GM12878 (cell line): ENCODE data around the gene GARS1. TPM values are rescaled to one million over a fixed set of nuclear protein-coding genes. Genes with fewer than 3 reads are reported as not detected.

Experiments used
- ATAC-seq: fragments of 200-7000 bp; cut with Tn5 transposase; 3 replicates; pipeline ENCODE4 v1.9.1; 2020; ENCODE audit warnings: mild to moderate bottlenecking, moderate library complexity
- BruUV-seq: library from RNA; stranded (reverse); fragments of 400-500 nt; replicated peaks from 2 replicates; lab custom pipeline; 2021; lab: Mats Ljungman, UMichigan
- CTCF ChIA-PET: fragments of 300-600 bp; sonication (Branson Sonifier 250); formaldehyde crosslinking; extraction: SDS; loops from one replicate; lab custom pipeline; 2021; ENCODE audit warnings: inconsistent platforms; lab: Yijun Ruan, JAX
- POLR2A ChIA-PET: fragments of 350-600 bp; formaldehyde crosslinking; extraction: SDS; loops from one replicate; lab custom pipeline; 2021; ENCODE audit warnings: inconsistent platforms; lab: Charles Lee
- RAD21 ChIA-PET: fragments of 300-600 bp; sonication (Branson Sonifier 250); formaldehyde crosslinking; loops from one replicate; lab custom pipeline; 2023; ENCODE audit warnings: antibody characterized with exemption; ENCODE audit not compliant: unreplicated experiment; lab: Charles Lee
- SMC1A ChIA-PET: fragments of 300-600 bp; sonication (Branson Sonifier 250); formaldehyde crosslinking; loops from one replicate; lab custom pipeline; 2023; ENCODE audit not compliant: unreplicated experiment, uncharacterized antibody; lab: Charles Lee
- DNase-seq: peaks from one replicate; pipeline ENCODE4 v3.0.0-alpha.2; 2011; ENCODE audit warnings: low read depth, low spot score
- FAIRE-seq: peaks from 3 replicates; lab custom pipeline; 2011; peaks lifted over from hg19 to GRCh38; lab: Jason Lieb, UNC
- H2AFZ ChIP-seq: 2 replicates; pipeline ENCODE4 v1.6.0; 2011; ENCODE audit warnings: low read depth, low read length, control low read depth; ENCODE audit not compliant: control insufficient read depth
- H3K27ac ChIP-seq: 2 replicates; pipeline ENCODE4 v1.5.1; 2011; ENCODE audit warnings: control low read depth; ENCODE audit not compliant: control insufficient read depth, insufficient read depth
- H3K27me3 ChIP-seq, 2 experiments: replicated peaks in 1 of 2; 2 replicates each; pipeline versions ENCODE4 v1.6.0 to v1.6.1; 2011; ENCODE audit warnings: low read length in 1 of 2; ENCODE audit not compliant: control insufficient read depth in 2 of 2, insufficient read depth in 2 of 2
- H3K36me3 ChIP-seq, 2 experiments: 2 replicates each; pipeline ENCODE4 v1.5.1; 2011; ENCODE audit warnings: low read length in 1 of 2; ENCODE audit not compliant: control insufficient read depth in 2 of 2, insufficient read depth in 2 of 2
- H3K4me1 ChIP-seq: 2 replicates; pipeline ENCODE4 v1.6.1; 2011; ENCODE audit warnings: mild to moderate bottlenecking, low read length, moderate library complexity, mixed read lengths; ENCODE audit not compliant: control insufficient read depth, insufficient read depth
- H3K4me2 ChIP-seq: 2 replicates; pipeline ENCODE4 v1.6.0; 2011; ENCODE audit warnings: control low read depth; ENCODE audit not compliant: control insufficient read depth, insufficient read depth
- H3K4me3 ChIP-seq: fragments of 200-600 bp; sonication (generic); 2 replicates; pipeline ENCODE4 v1.5.1; 2016
- H3K79me2 ChIP-seq: 2 replicates; pipeline ENCODE4 v1.6.0; 2011; ENCODE audit warnings: low read length; ENCODE audit not compliant: control insufficient read depth, insufficient read depth
- H3K9ac ChIP-seq: 2 replicates; pipeline ENCODE4 v1.8.0; 2011; ENCODE audit warnings: low read length, control low read depth, mixed read lengths; ENCODE audit not compliant: control insufficient read depth, insufficient read depth
- H3K9me3 ChIP-seq: replicated peaks from 3 replicates; pipeline ENCODE4 v1.5.1; 2011; ENCODE audit warnings: mild to moderate bottlenecking, low read length; ENCODE audit not compliant: control insufficient read depth, insufficient read depth
- H4K20me1 ChIP-seq: 2 replicates; pipeline ENCODE4 v1.6.0; 2011; ENCODE audit not compliant: control insufficient read depth, insufficient read depth
- BACH1 ChIP-seq: fragments of 450-650 bp; IDR thresholded peaks from 2 replicates; pipeline ENCODE4 v1.6.1; 2017; ENCODE audit warnings: mild to moderate bottlenecking, borderline replicate concordance
- E4F1 ChIP-seq: fragments of 450-650 bp; IDR thresholded peaks from 2 replicates; pipeline ENCODE4 v1.6.1; 2018; ENCODE audit warnings: borderline replicate concordance, mild to moderate bottlenecking; ENCODE audit not compliant: partially characterized antibody
- EP300 ChIP-seq, 2 experiments: fragments of 150-350 bp in 1 of 2; IDR thresholded peaks; 2 replicates each; pipeline ENCODE4 v1.6.1; 2011 to 2012; ENCODE audit warnings: low read depth in 2 of 2, low read length in 2 of 2, borderline replicate concordance in 1 of 2, improper control_type of control experiment in 1 of 2, inconsistent platforms in 1 of 2; ENCODE audit not compliant: control insufficient read depth in 1 of 2
- JUND ChIP-seq: IDR thresholded peaks from 2 replicates; pipeline ENCODE4 v1.6.1; 2012; ENCODE audit warnings: low read depth, mild to moderate bottlenecking, low read length, improper control_type of control experiment, moderate library complexity
- MTA2 ChIP-seq: fragments of 450-650 bp; IDR thresholded peaks from 2 replicates; pipeline ENCODE4 v1.6.1; 2016; ENCODE audit warnings: low read depth, mild to moderate bottlenecking, moderate library complexity
- MTA3 ChIP-seq: IDR thresholded peaks from 2 replicates; pipeline ENCODE4 v1.6.1; 2012; ENCODE audit warnings: low read length, inconsistent platforms, borderline replicate concordance
- NKRF ChIP-seq: fragments of 450-650 bp; conservative IDR thresholded peaks from 2 replicates; pipeline ENCODE4 v1.6.1; 2017; ENCODE audit warnings: mild to moderate bottlenecking, moderate library complexity
- PML ChIP-seq: IDR thresholded peaks from 2 replicates; pipeline ENCODE4 v1.6.1; 2012; ENCODE audit warnings: low read length, inconsistent platforms
- POLR2AphosphoS5 ChIP-seq: IDR thresholded peaks from 2 replicates; pipeline ENCODE4 v1.6.1; 2011; ENCODE audit warnings: mild to moderate bottlenecking, low read length, inconsistent platforms
- POU2F2 ChIP-seq: IDR thresholded peaks from 3 replicates; pipeline ENCODE4 v1.6.1; 2011; ENCODE audit warnings: low read depth, mild to moderate bottlenecking, low read length, borderline replicate concordance
- RCOR1 ChIP-seq: conservative IDR thresholded peaks from 2 replicates; pipeline ENCODE4 v1.6.1; 2012; ENCODE audit warnings: low read depth, low read length, improper control_type of control experiment
- RFX5 ChIP-seq: IDR thresholded peaks from 2 replicates; pipeline ENCODE4 v1.6.1; 2011; ENCODE audit warnings: low read depth, low read length, improper control_type of control experiment
- SIN3A ChIP-seq: IDR thresholded peaks from 2 replicates; pipeline ENCODE4 v1.6.1; 2012; ENCODE audit warnings: low read depth, low read length, improper control_type of control experiment
- SMAD1 ChIP-seq: fragments of 450-650 bp; IDR thresholded peaks from 2 replicates; pipeline ENCODE4 v1.6.1; 2018; ENCODE audit warnings: mild to moderate bottlenecking, low read depth; ENCODE audit not compliant: partially characterized antibody
- SP1 ChIP-seq: IDR thresholded peaks from one replicate; pipeline ENCODE4 v1.6.1; 2011; ENCODE audit warnings: low read depth, low read length
- SUZ12 ChIP-seq: fragments of 200-600 bp; sonication (generic); IDR thresholded peaks from one replicate; pipeline ENCODE4 v1.6.1; 2018; ENCODE audit warnings: antibody characterized with exemption, mild to moderate bottlenecking; ENCODE audit not compliant: unreplicated experiment
- TAF1 ChIP-seq: IDR thresholded peaks from 2 replicates; pipeline ENCODE4 v1.6.1; 2011; ENCODE audit warnings: mild to moderate bottlenecking, low read depth, low read length, borderline replicate concordance
- TBL1XR1 ChIP-seq: IDR thresholded peaks from 2 replicates; pipeline ENCODE4 v1.6.1; 2012; ENCODE audit warnings: low read depth, low read length, improper control_type of control experiment
- WGBS: methylation state at CpG from one replicate; pipeline ENCODE4 v1.1.6; 2016; ENCODE audit warnings: low lambda C conversion rate; ENCODE audit not compliant: insufficient replicate concordance, insufficient coverage; ENCODE audit errors: missing lambda C conversion rate; 5-methylcytosine and 5-hydroxymethylcytosine counted together
- in situ Hi-C: fragments of 300-500 bp; cut with MboI; formaldehyde crosslinking; loops from 9 replicates; pipeline ENCODE4 v1.14.3; 2018; ENCODE audit warnings: mixed read lengths
- intact Hi-C: fragments of 100-400 bp; cut with micrococcal nuclease; formaldehyde crosslinking; loops from one replicate; pipeline ENCODE4 v1.14.2; 2022; ENCODE audit not compliant: unreplicated experiment
- polyA plus RNA-seq, 11 experiments: library from polyadenylated mRNA; depleted of rRNA in 4 of 11; unstranded in 6 of 11; stranded (reverse) in 5 of 11; fragments of >200 nt; fragmentation: Nextera tagmentation in 4 of 11; fragmentation: Illumina TruSeq in 1 of 11; extraction: Ambion mirVana in 4 of 11; extraction: Trizol in 1 of 11; gene quantifications; 1 replicate in 1 of 11; 2 replicates in 10 of 11; pipeline versions ENCODE4 v1.2.1 to v1.2.3, GENCODE V29; 2011 to 2016; ENCODE audit warnings: inconsistent platforms in 2 of 11, missing spikeins in 2 of 11, low read depth in 1 of 11
- total RNA-seq, 4 experiments: library from RNA; depleted of rRNA in 3 of 4; stranded (reverse); fragments of >200 nt in 3 of 4; fragmentation: Illumina TruSeq in 1 of 4; extraction: Trizol in 1 of 4; gene quantifications; 2 replicates each; pipeline versions ENCODE4 v1.2.1 to v1.2.3, GENCODE V29; 2013 to 2021

GARS1 gene
- total and polyA plus RNA-seq, 10 of the 15 experiments (the other 5 are each of a cell fraction or from before 2014, with no cell fraction given), result 120 to 361 (median 187) TPM

GRCh38 chr7:30658479-30659074 lies 63.9 kb downstream of the GARS1 start (continued):
- TF ChIP-seq JUND, result no peak

- H3K4me1 ChIP-seq, result no peaks in the 10 kb centered on the region
- no peaks in the 10 kb centered on the region for H3K27me3 ChIP-seq
- DNase-seq (no peak), ATAC-seq (no peak), FAIRE-seq (no peak)
- no peaks in the 10 kb centered on the region for H3K79me2 ChIP-seq
- no peaks in the 10 kb centered on the region; a peak in 1 of 4 replicates for H3K36me3 ChIP-seq
- no TSS peak for BruUV-seq
- ChIA-PET CTCF (no interaction called here), RAD21 (interaction anchor here (0.6 kb wide), 1 partner anchor 29 kb away, joined by 3 read pairs; no protein-coding TSS in a partner anchor), POLR2A (no interaction called here), SMC1A (no interaction called here)
- no peak overlapping the region for H3K9ac ChIP-seq
- no peak overlapping the region for H3K27ac ChIP-seq
- no peak overlapping the region for H2AFZ ChIP-seq
- 52% methylated on average over 3 of the region's 3 CpGs for WGBS
- no peaks in the 10 kb centered on the region for H4K20me1 ChIP-seq
- H3K9me3 ChIP-seq, result no peaks in the 10 kb centered on the region
- intact Hi-C loops (no loop called here), in situ Hi-C loops (no loop called here)
- H3K4me2 ChIP-seq, result no peak overlapping the region
- no peak overlapping the region for H3K4me3 ChIP-seq
- TF ChIP-seq RFX5 (no peak), JUND (no peak), POLR2AphosphoS5 (no peak), SIN3A (no peak), PML (no peak), MTA2 (no peak), SUZ12 (no peak), TBL1XR1 (no peak), SP1 (no peak), BACH1 (no peak), MTA3 (no peak), SMAD1 (no peak), POU2F2 (no peak), RCOR1 (no peak), EP300 (IDR thresholded peaks at IDR 0.05; ENCODE audit: borderline replicate concordance in 1 of 2, control insufficient read depth in 1 of 2, low read depth in 2 of 2, low read length in 2 of 2) (no peak), TAF1 (no peak), NKRF (no peak), E4F1 (no peak)
These were observed 64.6 kb downstream of the GARS1 start for GRCh38 chr7:30659312-30659711.
